H1 (cell line): ENCODE data around the gene MAPKAP1. TPM values are rescaled to one million over a fixed set of nuclear protein-coding genes. Genes with fewer than 3 reads are reported as not detected.

Source experiments
- ASH2L ChIP-seq: fragments of 200-600, 300-600 bp; sonication (generic); IDR thresholded peaks from one replicate; pipeline ENCODE4 v1.7.1; 2017; ENCODE audit warnings: low read length
- EZH2 ChIP-seq: fragments of 200-600 bp; sonication (generic); IDR thresholded peaks from 2 replicates; pipeline ENCODE4 v1.7.1; 2012; ENCODE audit warnings: low read depth, mild to moderate bottlenecking, moderate library complexity, low read length, inconsistent platforms; ENCODE audit not compliant: severe bottlenecking
- JUND ChIP-seq: IDR thresholded peaks from 2 replicates; pipeline ENCODE4 v1.6.1; 2011; ENCODE audit warnings: mild to moderate bottlenecking, improper control_type of control experiment, low read length
- SP1 ChIP-seq: IDR thresholded peaks from 2 replicates; pipeline ENCODE4 v1.6.1; 2011; ENCODE audit warnings: low read depth, low read length
- TAF7 ChIP-seq: optimal IDR thresholded peaks from 2 replicates; pipeline ENCODE3; 2011; ENCODE audit warnings: low read depth, mild to moderate bottlenecking, inconsistent platforms, low read length, moderate library complexity, borderline replicate concordance
- polyA plus RNA-seq, 7 experiments: library from polyadenylated mRNA; depleted of rRNA in 3 of 7; stranded (reverse) in 5 of 7; unstranded in 2 of 7; fragments of >200 nt in 5 of 7; fragments of 200-250 nt in 2 of 7; gene quantifications; 1 replicate in 5 of 7; 2 replicates in 1 of 7; 4 replicates in 1 of 7; pipeline versions ENCODE4 v1.2.1 to v1.2.3, GENCODE V29; 2011 to 2013; ENCODE audit warnings: missing spikeins in 2 of 7, mixed read lengths in 2 of 7
- total RNA-seq: library from RNA; stranded (reverse); fragmentation: NEBNext Ultra II Directional; extraction: Animal tissue kit (Norgen Biotek cat#: 25700); gene quantifications from 2 replicates; pipeline ENCODE4 v1.2.1, GENCODE V29; 2021
- TF ChIP-seq, protein P1 (sequence below): IDR thresholded peaks from 2 replicates; pipeline ENCODE4 v1.6.1; 2012; ENCODE audit warnings: inconsistent platforms
- TF ChIP-seq, protein P2 (sequence below): IDR thresholded peaks from 2 replicates; pipeline ENCODE4 v1.6.1; 2012; ENCODE audit warnings: low read length, inconsistent platforms

MAPKAP1 gene
- total and polyA plus RNA-seq, 2 of the 8 experiments (the other 6 are each of a cell fraction or from before 2014, with no cell fraction given): 79.2 to 140 TPM

DNA sequence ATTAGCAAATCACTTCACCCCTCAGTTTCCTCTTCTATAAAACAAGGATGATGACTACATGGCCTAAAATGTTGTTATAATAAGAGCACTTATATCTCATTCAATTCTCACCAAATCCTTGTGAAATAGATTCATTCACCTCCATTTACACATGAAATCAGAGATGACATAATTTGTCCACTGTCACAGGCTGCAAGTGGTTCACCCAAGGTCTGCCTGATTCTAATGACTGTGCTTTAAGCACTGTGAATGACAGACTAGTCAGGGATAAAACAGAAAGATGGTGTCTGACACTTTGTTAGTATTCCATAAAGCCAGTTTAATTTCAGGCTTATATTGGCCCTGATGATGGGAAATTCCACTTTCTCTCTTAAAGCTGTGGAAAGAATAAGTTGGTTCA is 209.5 kb downstream of the MAPKAP1 start (continued):
- TF ChIP-seq EZH2 (no peak), SP1 (no peak), ASH2L (no peak), JUND (no peak), TAF7 (no peak)
- TF ChIP-seq, protein P1, sequence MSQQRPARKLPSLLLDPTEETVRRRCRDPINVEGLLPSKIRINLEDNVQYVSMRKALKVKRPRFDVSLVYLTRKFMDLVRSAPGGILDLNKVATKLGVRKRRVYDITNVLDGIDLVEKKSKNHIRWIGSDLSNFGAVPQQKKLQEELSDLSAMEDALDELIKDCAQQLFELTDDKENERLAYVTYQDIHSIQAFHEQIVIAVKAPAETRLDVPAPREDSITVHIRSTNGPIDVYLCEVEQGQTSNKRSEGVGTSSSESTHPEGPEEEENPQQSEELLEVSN: no peak
- TF ChIP-seq, protein P2, sequence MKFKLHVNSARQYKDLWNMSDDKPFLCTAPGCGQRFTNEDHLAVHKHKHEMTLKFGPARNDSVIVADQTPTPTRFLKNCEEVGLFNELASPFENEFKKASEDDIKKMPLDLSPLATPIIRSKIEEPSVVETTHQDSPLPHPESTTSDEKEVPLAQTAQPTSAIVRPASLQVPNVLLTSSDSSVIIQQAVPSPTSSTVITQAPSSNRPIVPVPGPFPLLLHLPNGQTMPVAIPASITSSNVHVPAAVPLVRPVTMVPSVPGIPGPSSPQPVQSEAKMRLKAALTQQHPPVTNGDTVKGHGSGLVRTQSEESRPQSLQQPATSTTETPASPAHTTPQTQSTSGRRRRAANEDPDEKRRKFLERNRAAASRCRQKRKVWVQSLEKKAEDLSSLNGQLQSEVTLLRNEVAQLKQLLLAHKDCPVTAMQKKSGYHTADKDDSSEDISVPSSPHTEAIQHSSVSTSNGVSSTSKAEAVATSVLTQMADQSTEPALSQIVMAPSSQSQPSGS: no peak
- TF ChIP-seq, all 59 proteins: peak for 0
